ENCODE data around the gene FOXL2. TPM values are rescaled to one million over a fixed set of nuclear protein-coding genes. Genes with fewer than 3 reads are reported as not detected.

Gene FOXL2
- total and polyA plus RNA-seq, 4 donors: 0.14 TPM; not detected in 3

GRCh38 chr3:138935863-138936740, 10.8 kb downstream of the FOXL2 start:
- peak; percentile 62 to 78 (median 69) for DNase-seq
- peak; percentile 56 for TF ChIP-seq CTCF (IDR thresholded peaks at IDR 0.05; ENCODE audit: control extremely low read depth, extremely low read depth)
- peaks cover 0 to 1% (median 0%) of the 10 kb centered on the region in 4 donors for H3K9me3 ChIP-seq (ENCODE audit: control insufficient read depth in 4 of 4, insufficient read depth in 3 of 4, low read length in 3 of 4)
- H3K4me1 ChIP-seq (ENCODE audit: control insufficient read depth in 5 of 5, insufficient read depth in 5 of 5, low read length in 5 of 5): peaks cover 0 to 29% (median 0%) of the 10 kb centered on the region in 5 donors
- H3K27me3 ChIP-seq (ENCODE audit: control insufficient read depth in 3 of 3, insufficient read depth in 3 of 3, low read length in 2 of 3): peaks cover 4 to 75% (median 70%) of the 10 kb centered on the region in 3 donors
- ATAC-seq (ENCODE audit: insufficient read depth, low FRiP score): peak; percentile 80
- no peak overlapping the region for H3K4me3 ChIP-seq
- H3K36me3 ChIP-seq (ENCODE audit: control insufficient read depth in 4 of 4, insufficient read depth in 4 of 4, low read length in 4 of 4): no peaks in the 10 kb centered on the region
- H3K27ac ChIP-seq (ENCODE audit: low read depth in 1 of 2, low read length in 1 of 2): no peak overlapping the region
- WGBS, 2 donors: 2 to 5% methylated on average over 58 of the region's 58 CpGs
- no peak overlapping the region for H3K9ac ChIP-seq (ENCODE audit: insufficient read depth in 1 of 2, low read length in 2 of 2)

GRCh38 chr3:138935505-138935862, 11.5 kb downstream of the FOXL2 start:
- DNase-seq: no peak

GRCh38 chr3:138933981-138934691, 12.8 kb downstream of the FOXL2 start:
- no peaks in the 10 kb centered on the region for H3K36me3 ChIP-seq (ENCODE audit: control insufficient read depth in 4 of 4, insufficient read depth in 4 of 4, low read length in 4 of 4)
- H3K27ac ChIP-seq (ENCODE audit: low read depth in 1 of 2, low read length in 1 of 2): no peak overlapping the region
- H3K9ac ChIP-seq (ENCODE audit: insufficient read depth in 1 of 2, low read length in 2 of 2): no peak overlapping the region
- no peaks in the 10 kb centered on the region for H3K9me3 ChIP-seq (ENCODE audit: control insufficient read depth in 4 of 4, insufficient read depth in 3 of 4, low read length in 3 of 4)
- H3K4me3 ChIP-seq: no peak overlapping the region
- peaks cover 0 to 57% (median 55%) of the 10 kb centered on the region in 3 donors for H3K27me3 ChIP-seq (ENCODE audit: control insufficient read depth in 3 of 3, insufficient read depth in 3 of 3, low read length in 2 of 3)
- peaks cover 0 to 24% (median 0%) of the 10 kb centered on the region in 5 donors for H3K4me1 ChIP-seq (ENCODE audit: control insufficient read depth in 5 of 5, insufficient read depth in 5 of 5, low read length in 5 of 5)
- peak; percentile 31 to 52 (median 42) for DNase-seq
- WGBS, 2 donors: 61 to 78% methylated on average over 3 of the region's 3 CpGs
- TF ChIP-seq CTCF (IDR thresholded peaks at IDR 0.05; ENCODE audit: control extremely low read depth, extremely low read depth): no peak
- no peak for ATAC-seq (ENCODE audit: insufficient read depth, low FRiP score)

More at GRCh38 chr3:138935505-138935862, 11.5 kb downstream of the FOXL2 start:
- peaks cover 4 to 68% (median 67%) of the 10 kb centered on the region in 3 donors for H3K27me3 ChIP-seq (ENCODE audit: control insufficient read depth in 3 of 3, insufficient read depth in 3 of 3, low read length in 2 of 3)
- no peaks in the 10 kb centered on the region for H3K36me3 ChIP-seq (ENCODE audit: control insufficient read depth in 4 of 4, insufficient read depth in 4 of 4, low read length in 4 of 4)
- H3K4me3 ChIP-seq: no peak overlapping the region
- no peak for ATAC-seq (ENCODE audit: insufficient read depth, low FRiP score)
- H3K27ac ChIP-seq (ENCODE audit: low read depth in 1 of 2, low read length in 1 of 2): no peak overlapping the region
- 58 to 80% methylated on average over 7 of the region's 7 CpGs for WGBS, 2 donors
- no peak overlapping the region for H3K9ac ChIP-seq (ENCODE audit: insufficient read depth in 1 of 2, low read length in 2 of 2)
- H3K9me3 ChIP-seq (ENCODE audit: control insufficient read depth in 4 of 4, insufficient read depth in 3 of 4, low read length in 3 of 4): peaks cover 0 to 1% (median 0%) of the 10 kb centered on the region in 4 donors
- H3K4me1 ChIP-seq (ENCODE audit: control insufficient read depth in 5 of 5, insufficient read depth in 5 of 5, low read length in 5 of 5): peaks cover 0 to 29% (median 0%) of the 10 kb centered on the region in 5 donors
- TF ChIP-seq CTCF (IDR thresholded peaks at IDR 0.05; ENCODE audit: control extremely low read depth, extremely low read depth): no peak

Measured in lung (tissue), 12 donors.